Tibial nerve (tissue), 4 donors: ENCODE results near the gene OPCML.

Source experiments
- EP300 ChIP-seq, 2 donors: sonication (generic); formaldehyde crosslinking; IDR thresholded peaks; one replicate each; pipeline ENCODE4 v1.6.1; 2017; ENCODE audit warnings: antibody characterized with exemption in 2 of 2, mild to moderate bottlenecking in 1 of 2
- POLR2A ChIP-seq, 2 donors: fragments of 450-650 bp; IDR thresholded peaks; one replicate each; pipeline ENCODE4 v1.6.1; 2017; ENCODE audit warnings: antibody characterized with exemption in 2 of 2, mild to moderate bottlenecking in 2 of 2, moderate library complexity in 2 of 2
- TF ChIP-seq, protein P1 (sequence below), 5 experiments: fragments of 200-600 bp in 3 of 5; fragments of 450-650 bp in 2 of 5; sonication (generic) in 3 of 5; IDR thresholded peaks; one replicate each; pipeline ENCODE4 v1.5.1; 2016 to 2019; ENCODE audit warnings: antibody characterized with exemption in 5 of 5, mild to moderate bottlenecking in 3 of 5, moderate library complexity in 2 of 5

DNA sequence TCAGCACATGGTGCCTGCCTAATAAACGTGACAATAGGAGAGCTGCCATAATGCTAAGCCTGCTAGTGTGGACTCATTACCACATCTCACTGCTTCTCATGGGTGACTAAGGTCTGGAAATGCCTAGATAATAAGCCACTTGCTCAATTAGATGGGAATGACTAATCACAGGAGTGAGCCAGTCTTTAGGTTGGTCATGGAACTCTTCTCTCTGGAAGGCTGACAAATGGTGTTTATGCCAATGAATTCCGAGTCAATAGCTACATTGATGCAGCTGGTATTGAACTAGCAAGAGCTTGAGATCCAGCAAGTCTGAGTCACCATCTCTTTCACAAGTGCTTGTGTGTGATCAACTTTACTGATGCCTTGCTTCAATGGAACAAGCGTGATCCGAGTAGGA lies 334.9 kb downstream of the OPCML start:
- TF ChIP-seq, protein P1, sequence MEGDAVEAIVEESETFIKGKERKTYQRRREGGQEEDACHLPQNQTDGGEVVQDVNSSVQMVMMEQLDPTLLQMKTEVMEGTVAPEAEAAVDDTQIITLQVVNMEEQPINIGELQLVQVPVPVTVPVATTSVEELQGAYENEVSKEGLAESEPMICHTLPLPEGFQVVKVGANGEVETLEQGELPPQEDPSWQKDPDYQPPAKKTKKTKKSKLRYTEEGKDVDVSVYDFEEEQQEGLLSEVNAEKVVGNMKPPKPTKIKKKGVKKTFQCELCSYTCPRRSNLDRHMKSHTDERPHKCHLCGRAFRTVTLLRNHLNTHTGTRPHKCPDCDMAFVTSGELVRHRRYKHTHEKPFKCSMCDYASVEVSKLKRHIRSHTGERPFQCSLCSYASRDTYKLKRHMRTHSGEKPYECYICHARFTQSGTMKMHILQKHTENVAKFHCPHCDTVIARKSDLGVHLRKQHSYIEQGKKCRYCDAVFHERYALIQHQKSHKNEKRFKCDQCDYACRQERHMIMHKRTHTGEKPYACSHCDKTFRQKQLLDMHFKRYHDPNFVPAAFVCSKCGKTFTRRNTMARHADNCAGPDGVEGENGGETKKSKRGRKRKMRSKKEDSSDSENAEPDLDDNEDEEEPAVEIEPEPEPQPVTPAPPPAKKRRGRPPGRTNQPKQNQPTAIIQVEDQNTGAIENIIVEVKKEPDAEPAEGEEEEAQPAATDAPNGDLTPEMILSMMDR (IDR thresholded peaks at IDR 0.05), result no peak
- TF ChIP-seq POLR2A (IDR thresholded peaks at IDR 0.05) (no peak), EP300 (IDR thresholded peaks at IDR 0.05) (no peak)
